Vagina (tissue), 2 donors: ENCODE measurements around the gene GALNT2. TPM values are rescaled to one million over a fixed set of nuclear protein-coding genes. Genes with fewer than 3 reads are reported as not detected.

Experiments
- DNase-seq, 2 donors: peaks; one replicate each; pipeline ENCODE4 v3.0.0-alpha.2; 2017; ENCODE audit errors: extremely low spot score in 2 of 2
- H3K27ac ChIP-seq: fragments of 200-600 bp; sonication (generic); one replicate; pipeline ENCODE4 v1.5.1; 2019
- H3K27me3 ChIP-seq: fragments of 200-600 bp; sonication (generic); one replicate; pipeline ENCODE4 v1.5.1; 2019
- H3K36me3 ChIP-seq, 2 donors: fragments of 200-600 bp; sonication (generic); one replicate each; pipeline ENCODE4 v1.5.1; 2017 to 2019
- H3K4me1 ChIP-seq: fragments of 200-600 bp; sonication (generic); one replicate; pipeline ENCODE4 v1.5.1; 2019
- H3K4me3 ChIP-seq, 2 donors: fragments of 200-600 bp; sonication (generic); 1 replicate in 1 of 2; 2 replicates in 1 of 2; pipeline ENCODE4 v1.5.1; 2016 to 2019
- H3K9me3 ChIP-seq: fragments of 200-600 bp; sonication (generic); one replicate; pipeline ENCODE4 v1.5.1; 2019
- POLR2A ChIP-seq, 2 donors: fragments of 450-650 bp; IDR thresholded peaks; one replicate each; pipeline ENCODE4 v1.6.1; 2017; ENCODE audit warnings: antibody characterized with exemption in 2 of 2, mild to moderate bottlenecking in 2 of 2, moderate library complexity in 2 of 2
- POLR2AphosphoS5 ChIP-seq, 2 donors: sonication (generic); formaldehyde crosslinking; IDR thresholded peaks; one replicate each; pipeline ENCODE4 v1.9.0; 2017; ENCODE audit warnings: antibody characterized with exemption in 2 of 2, mild to moderate bottlenecking in 2 of 2, low read depth in 1 of 2; ENCODE audit not compliant: insufficient read depth in 1 of 2
- intact Hi-C: fragments of 100-400 bp; cut with DNase I; formaldehyde crosslinking; loops from one replicate; pipeline ENCODE4 v1.15.1; 2023
- total RNA-seq: library from RNA; depleted of rRNA; stranded (reverse); fragments of >200 nt; gene quantifications from one replicate; pipeline ENCODE4 v1.2.3, GENCODE V29; 2016
- TF ChIP-seq, protein P1 (sequence below), 3 experiments: fragments of 450-650 bp in 2 of 3; fragments of 200-600 bp in 1 of 3; sonication (generic) in 1 of 3; IDR thresholded peaks; one replicate each; pipeline ENCODE4 v1.5.1; 2017 to 2019; ENCODE audit warnings: antibody characterized with exemption in 3 of 3, mild to moderate bottlenecking in 2 of 3, moderate library complexity in 2 of 3

The GALNT2 gene
- total RNA-seq, 1 donor from 2014 or later = 51.6 TPM

GRCh38 chr1:230097370-230097769 lies 30.3 kb downstream of the GALNT2 start:
- no peaks in the 10 kb centered on the region for H3K4me1 ChIP-seq
- no peak for DNase-seq
- no peak overlapping the region for H3K4me3 ChIP-seq
- intact Hi-C loops = no loop called here
- TF ChIP-seq POLR2A (IDR thresholded peaks at IDR 0.05) = no peak
- no peak for TF ChIP-seq POLR2AphosphoS5 (IDR thresholded peaks at IDR 0.05; ENCODE audit: insufficient read depth in 1 of 2, low read depth in 1 of 2)
- TF ChIP-seq, protein P1, sequence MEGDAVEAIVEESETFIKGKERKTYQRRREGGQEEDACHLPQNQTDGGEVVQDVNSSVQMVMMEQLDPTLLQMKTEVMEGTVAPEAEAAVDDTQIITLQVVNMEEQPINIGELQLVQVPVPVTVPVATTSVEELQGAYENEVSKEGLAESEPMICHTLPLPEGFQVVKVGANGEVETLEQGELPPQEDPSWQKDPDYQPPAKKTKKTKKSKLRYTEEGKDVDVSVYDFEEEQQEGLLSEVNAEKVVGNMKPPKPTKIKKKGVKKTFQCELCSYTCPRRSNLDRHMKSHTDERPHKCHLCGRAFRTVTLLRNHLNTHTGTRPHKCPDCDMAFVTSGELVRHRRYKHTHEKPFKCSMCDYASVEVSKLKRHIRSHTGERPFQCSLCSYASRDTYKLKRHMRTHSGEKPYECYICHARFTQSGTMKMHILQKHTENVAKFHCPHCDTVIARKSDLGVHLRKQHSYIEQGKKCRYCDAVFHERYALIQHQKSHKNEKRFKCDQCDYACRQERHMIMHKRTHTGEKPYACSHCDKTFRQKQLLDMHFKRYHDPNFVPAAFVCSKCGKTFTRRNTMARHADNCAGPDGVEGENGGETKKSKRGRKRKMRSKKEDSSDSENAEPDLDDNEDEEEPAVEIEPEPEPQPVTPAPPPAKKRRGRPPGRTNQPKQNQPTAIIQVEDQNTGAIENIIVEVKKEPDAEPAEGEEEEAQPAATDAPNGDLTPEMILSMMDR (IDR thresholded peaks at IDR 0.05) = no peak
- no peaks in the 10 kb centered on the region for H3K27me3 ChIP-seq
- no peaks in the 10 kb centered on the region for H3K9me3 ChIP-seq
- H3K27ac ChIP-seq = no peak overlapping the region
- no peaks in the 10 kb centered on the region for H3K36me3 ChIP-seq

GRCh38 chr1:230098723-230099122 lies 31.7 kb downstream of the GALNT2 start:
- no peaks in the 10 kb centered on the region for H3K9me3 ChIP-seq
- H3K27ac ChIP-seq = no peak overlapping the region
- H3K4me3 ChIP-seq = no peak overlapping the region
- no peaks in the 10 kb centered on the region for H3K36me3 ChIP-seq
- intact Hi-C loops = no loop called here
- no peaks in the 10 kb centered on the region for H3K27me3 ChIP-seq
- peaks cover 4% of the 10 kb centered on the region for H3K4me1 ChIP-seq
- DNase-seq = no peak
- TF ChIP-seq POLR2A (IDR thresholded peaks at IDR 0.05) = no peak
- no peak for TF ChIP-seq POLR2AphosphoS5 (IDR thresholded peaks at IDR 0.05; ENCODE audit: insufficient read depth in 1 of 2, low read depth in 1 of 2)
- TF ChIP-seq, protein P1 (IDR thresholded peaks at IDR 0.05) = no peak

DNA sequence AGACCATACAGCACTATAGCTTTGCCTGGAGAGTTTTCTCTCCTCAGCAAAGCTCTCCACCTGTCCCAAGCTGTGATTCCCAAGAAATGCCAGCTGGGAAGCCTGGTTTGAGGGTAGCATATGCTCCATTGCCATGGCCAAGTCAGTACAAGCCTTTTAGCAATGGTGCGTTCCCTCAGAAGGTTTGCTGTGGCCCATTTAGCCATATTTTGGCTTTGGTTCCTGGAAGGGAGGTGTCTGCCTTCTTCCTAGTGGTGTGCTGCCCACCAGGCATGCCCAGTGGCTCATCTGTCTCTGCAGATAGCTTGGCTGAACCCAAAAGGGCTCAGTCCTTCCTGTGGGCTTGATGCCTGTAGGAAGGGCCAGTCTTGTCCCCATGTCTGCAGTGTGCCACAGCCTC lies 32.4 kb downstream of the GALNT2 start:
- Histone ChIP-seq H3K9me3 (no peaks in the 10 kb centered on the region), H3K36me3 (no peaks in the 10 kb centered on the region), H3K27me3 (no peaks in the 10 kb centered on the region), H3K27ac (no peak overlapping the region), H3K4me3 (no peak overlapping the region), H3K4me1 (peaks cover 12% of the 10 kb centered on the region)
- DNase-seq = no peak
- TF ChIP-seq POLR2A (IDR thresholded peaks at IDR 0.05) (no peak), POLR2AphosphoS5 (IDR thresholded peaks at IDR 0.05; ENCODE audit: insufficient read depth in 1 of 2, low read depth in 1 of 2) (no peak)
- TF ChIP-seq, protein P1 (IDR thresholded peaks at IDR 0.05) = no peak
- intact Hi-C loops = no loop called here

GRCh38 chr1:230100932-230101331 lies 33.9 kb downstream of the GALNT2 start:
- H3K27ac ChIP-seq = no peak overlapping the region
- intact Hi-C loops = no loop called here
- TF ChIP-seq, protein P1 (IDR thresholded peaks at IDR 0.05) = no peak
- TF ChIP-seq POLR2A (IDR thresholded peaks at IDR 0.05) (no peak), POLR2AphosphoS5 (IDR thresholded peaks at IDR 0.05; ENCODE audit: insufficient read depth in 1 of 2, low read depth in 1 of 2) (no peak)

DNA sequence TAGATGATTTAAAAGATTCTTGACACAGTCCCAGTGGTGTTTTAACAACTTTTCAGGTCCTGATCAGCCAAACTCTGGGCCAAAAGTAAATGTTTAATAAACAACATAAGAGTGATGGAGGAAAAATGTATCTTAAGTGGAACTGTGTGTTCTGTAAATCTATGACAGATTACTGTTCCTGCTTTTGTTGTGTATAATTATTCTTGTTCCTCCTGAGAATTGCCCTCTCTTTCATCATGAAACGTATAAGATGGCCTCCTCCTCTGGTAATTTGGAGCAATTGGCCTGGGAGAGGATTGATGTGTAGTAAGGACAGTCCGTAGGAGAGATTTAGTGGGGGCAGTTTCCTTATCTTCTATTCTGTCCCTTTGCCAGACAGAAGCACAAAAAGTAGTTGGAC lies 34.5 kb downstream of the GALNT2 start:
- Histone ChIP-seq H3K27ac (no peak overlapping the region), H3K9me3 (no peaks in the 10 kb centered on the region), H3K4me3 (no peak overlapping the region), H3K27me3 (no peaks in the 10 kb centered on the region), H3K36me3 (no peaks in the 10 kb centered on the region), H3K4me1 (peaks cover 32% of the 10 kb centered on the region)
- TF ChIP-seq, protein P1 (IDR thresholded peaks at IDR 0.05) = no peak
- TF ChIP-seq POLR2AphosphoS5 (IDR thresholded peaks at IDR 0.05; ENCODE audit: insufficient read depth in 1 of 2, low read depth in 1 of 2) (no peak), POLR2A (IDR thresholded peaks at IDR 0.05) (no peak)
- intact Hi-C loops = no loop called here
- DNase-seq = no peak

More at GRCh38 chr1:230100932-230101331, 33.9 kb downstream of the GALNT2 start:
- Histone ChIP-seq H3K4me3 (no peak overlapping the region), H3K36me3 (no peaks in the 10 kb centered on the region), H3K27me3 (no peaks in the 10 kb centered on the region), H3K9me3 (no peaks in the 10 kb centered on the region), H3K4me1 (peaks cover 26% of the 10 kb centered on the region)
- DNase-seq = no peak
